ENCODE measurements around the gene ZNF785.
"Not testable (repeated sequence)": the region's sequence is repeated elsewhere in the genome, so short reads cannot be mapped to it uniquely, and the experiment has no call there.

ZNF785 gene

GRCh38 chr16:30561089-30561816 is 24.2 kb downstream of the ZNF785 start:
- no peak for DNase-seq

- DNase-seq: no peak
Measured at GRCh38 chr16:30559690-30560089, 25.8 kb downstream of the ZNF785 start.

GRCh38 chr16:30558789-30559377 is 26.6 kb downstream of the ZNF785 start:
- no peak for DNase-seq

GRCh38 chr16:30557957-30558788 is 27.3 kb downstream of the ZNF785 start, which contains the start of gene ZNF764:
ZNF764 (minus strand) TSS chr16:30558374; CDS start chr16:30558182, 192 bp downstream.
- peak; percentile 99 for DNase-seq

GRCh38 chr16:30557707-30557956 is 27.9 kb downstream of the ZNF785 start:
- DNase-seq: no peak

- no peak for DNase-seq
Measured at GRCh38 chr16:30556125-30556473, 29.4 kb downstream of the ZNF785 start.

- DNase-seq: no peak
Measured at GRCh38 chr16:30555315-30556124, 30.0 kb downstream of the ZNF785 start.

GRCh38 chr16:30554557-30555314 is 30.8 kb downstream of the ZNF785 start:
- DNase-seq: no peak

- DNase-seq: no peak
Measured at GRCh38 chr16:30553393-30553899, 32.1 kb downstream of the ZNF785 start.

GRCh38 chr16:30552956-30553355 is 32.5 kb downstream of the ZNF785 start:
- no peak for DNase-seq

- no peak for DNase-seq
Measured at GRCh38 chr16:30551781-30552180, 33.7 kb downstream of the ZNF785 start.

GRCh38 chr16:30548416-30549253 is 36.9 kb downstream of the ZNF785 start:
- DNase-seq: no peak

GRCh38 chr16:30546115-30546514 is 39.4 kb downstream of the ZNF785 start:
- DNase-seq: no peak

- no peak for DNase-seq
Measured at GRCh38 chr16:30543067-30543466, 42.4 kb downstream of the ZNF785 start.

- DNase-seq: peak; percentile 67
Measured at GRCh38 chr16:30541502-30542329, 43.8 kb downstream of the ZNF785 start.

GRCh38 chr16:30540916-30541464 is 44.5 kb downstream of the ZNF785 start:
- not testable (repeated sequence) for DNase-seq

- not testable (repeated sequence) for DNase-seq
Measured at GRCh38 chr16:30539986-30540526, 45.4 kb downstream of the ZNF785 start.

GRCh38 chr16:30539000-30539964 is 46.2 kb downstream of the ZNF785 start:
- no peak for DNase-seq

All from fibroblast of skin of right biceps (primary cell).